Endothelial cell of umbilical vein (primary cell): ENCODE measurements around the gene CEP55. TPM values are rescaled to one million over a fixed set of nuclear protein-coding genes. Genes with fewer than 3 reads are reported as not detected.

Experiments used
- BruUV-seq: library from RNA; stranded (reverse); fragments of 400-500 nt; replicated peaks from 2 replicates; lab custom pipeline; 2021; lab: Mats Ljungman, UMichigan
- CTCF ChIA-PET: fragments of 300-600, 350-600 bp; sonication (Branson Sonifier 250); formaldehyde crosslinking; loops from one replicate; lab custom pipeline; 2021; ENCODE audit warnings: antibody characterized with exemption, inconsistent platforms; lab: Charles Lee
- POLR2A ChIA-PET: fragments of 300-600, 350-600 bp; sonication (Branson Sonifier 250); formaldehyde crosslinking; loops from one replicate; lab custom pipeline; 2021; ENCODE audit warnings: antibody characterized with exemption, inconsistent platforms; lab: Charles Lee
- DNase-seq: peaks from one replicate; pipeline ENCODE4 v3.0.0-alpha.2; 2011; ENCODE audit warnings: low read depth, low spot score
- FAIRE-seq: peaks from 2 replicates; lab custom pipeline; 2011; peaks lifted over from hg19 to GRCh38; lab: Jason Lieb, UNC
- H2AFZ ChIP-seq: 2 replicates; pipeline ENCODE4 v1.6.0; 2012; ENCODE audit warnings: low read depth, low read length, control low read depth, inconsistent platforms
- H3K27ac ChIP-seq: 2 replicates; pipeline ENCODE4 v1.5.1; 2011; ENCODE audit warnings: low read depth, mild to moderate bottlenecking, control low read depth, low read length, moderate library complexity; ENCODE audit not compliant: insufficient read depth
- H3K27me3 ChIP-seq, 2 experiments: 2 replicates each; pipeline versions ENCODE4 v1.6.0 to v1.6.1; 2011; ENCODE audit warnings: low read length in 2 of 2, mixed read lengths in 1 of 2; ENCODE audit not compliant: control insufficient read depth in 2 of 2, insufficient read depth in 2 of 2
- H3K36me3 ChIP-seq, 2 experiments: 2 replicates in 1 of 2; 3 replicates in 1 of 2; pipeline ENCODE4 v1.5.1; 2011; ENCODE audit warnings: low read length in 2 of 2, mild to moderate bottlenecking in 1 of 2, moderate library complexity in 1 of 2; ENCODE audit not compliant: control insufficient read depth in 2 of 2, insufficient read depth in 2 of 2; ENCODE audit errors: extremely low read depth in 1 of 2
- H3K4me1 ChIP-seq: 3 replicates; pipeline ENCODE4 v1.5.1; 2011; ENCODE audit warnings: mild to moderate bottlenecking, low read length; ENCODE audit not compliant: control insufficient read depth, insufficient read depth; ENCODE audit errors: extremely low read depth
- H3K4me2 ChIP-seq: 2 replicates; pipeline ENCODE4 v1.6.1; 2011; ENCODE audit warnings: low read length, control low read depth, mixed read lengths; ENCODE audit not compliant: insufficient read depth
- H3K4me3 ChIP-seq, 3 experiments: fragments of 200-600 bp in 1 of 3; sonication (generic), shearing (Covaris generic) in 1 of 3; replicated peaks in 1 of 3; 2 replicates each; pipeline ENCODE4 v1.5.1; 2011 to 2016; ENCODE audit warnings: control low read depth in 3 of 3, low read length in 3 of 3, mild to moderate bottlenecking in 2 of 3, inconsistent platforms in 1 of 3, low read depth in 1 of 3, moderate library complexity in 1 of 3; ENCODE audit not compliant: insufficient read depth in 1 of 3
- H3K79me2 ChIP-seq: 2 replicates; pipeline ENCODE4 v1.6.0; 2012; ENCODE audit warnings: low read length, inconsistent platforms; ENCODE audit not compliant: control insufficient read depth, insufficient read depth
- H3K9ac ChIP-seq: replicated peaks from 2 replicates; pipeline ENCODE3; 2011; ENCODE audit warnings: low read length, control low read depth; ENCODE audit not compliant: insufficient read depth; ENCODE audit errors: extremely low read depth
- H3K9me1 ChIP-seq: replicated peaks from 3 replicates; pipeline ENCODE4 v1.6.0; 2011; ENCODE audit warnings: mild to moderate bottlenecking, low read length; ENCODE audit not compliant: control insufficient read depth, insufficient read depth; ENCODE audit errors: extremely low read depth
- H3K9me3 ChIP-seq: replicated peaks from 2 replicates; pipeline ENCODE4 v1.5.1; 2012; ENCODE audit warnings: low read length, inconsistent platforms; ENCODE audit not compliant: control insufficient read depth, insufficient read depth
- H4K20me1 ChIP-seq: replicated peaks from 2 replicates; pipeline ENCODE3; 2011; ENCODE audit warnings: mild to moderate bottlenecking, low read length; ENCODE audit not compliant: control insufficient read depth, insufficient read depth; ENCODE audit errors: extremely low read depth
- EZH2 ChIP-seq: IDR thresholded peaks from 2 replicates; pipeline ENCODE4 v1.6.1; 2012; ENCODE audit warnings: borderline replicate concordance, low read depth, mild to moderate bottlenecking, moderate library complexity, low read length, inconsistent platforms; ENCODE audit not compliant: severe bottlenecking
- JUN ChIP-seq: IDR thresholded peaks from 2 replicates; pipeline ENCODE4 v1.6.1; 2011; ENCODE audit warnings: borderline replicate concordance, low read depth; ENCODE audit not compliant: insufficient read length, insufficient read depth
- POLR2AphosphoS5 ChIP-seq: IDR thresholded peaks from 2 replicates; pipeline ENCODE4 v1.6.1; 2012; ENCODE audit warnings: low read depth, mild to moderate bottlenecking, control low read depth, low read length, moderate library complexity; ENCODE audit not compliant: insufficient read depth
- dilution Hi-C: fragments of 300-500 bp; cut with MboI; formaldehyde crosslinking; loops from one replicate; pipeline ENCODE4 v1.15.0; 2019; ENCODE audit warnings: low sequenced_read_pairs; ENCODE audit not compliant: extremely low pct_ligation_motif_present
- intact Hi-C: fragments of 100-400 bp; cut with micrococcal nuclease; formaldehyde crosslinking; loops from one replicate; pipeline ENCODE4 v1.10.0; 2022
- polyA plus RNA-seq, 4 experiments: library from polyadenylated mRNA; depleted of rRNA in 3 of 4; stranded (reverse) in 3 of 4; unstranded in 1 of 4; fragments of >200 nt; gene quantifications; 2 replicates each; pipeline versions ENCODE4 v1.2.1 to v1.2.3, GENCODE V29; 2011 to 2012; ENCODE audit warnings: missing spikeins in 1 of 4
- total RNA-seq: library from RNA; stranded (reverse); gene quantifications from 2 replicates; pipeline ENCODE4 v1.2.3, GENCODE V29; 2021

CEP55 gene
- total and polyA plus RNA-seq, 2 donors (not counting 3 experiments of a cell fraction or from before 2014, with no cell fraction given) = 17.4 to 63.0 TPM

DNA sequence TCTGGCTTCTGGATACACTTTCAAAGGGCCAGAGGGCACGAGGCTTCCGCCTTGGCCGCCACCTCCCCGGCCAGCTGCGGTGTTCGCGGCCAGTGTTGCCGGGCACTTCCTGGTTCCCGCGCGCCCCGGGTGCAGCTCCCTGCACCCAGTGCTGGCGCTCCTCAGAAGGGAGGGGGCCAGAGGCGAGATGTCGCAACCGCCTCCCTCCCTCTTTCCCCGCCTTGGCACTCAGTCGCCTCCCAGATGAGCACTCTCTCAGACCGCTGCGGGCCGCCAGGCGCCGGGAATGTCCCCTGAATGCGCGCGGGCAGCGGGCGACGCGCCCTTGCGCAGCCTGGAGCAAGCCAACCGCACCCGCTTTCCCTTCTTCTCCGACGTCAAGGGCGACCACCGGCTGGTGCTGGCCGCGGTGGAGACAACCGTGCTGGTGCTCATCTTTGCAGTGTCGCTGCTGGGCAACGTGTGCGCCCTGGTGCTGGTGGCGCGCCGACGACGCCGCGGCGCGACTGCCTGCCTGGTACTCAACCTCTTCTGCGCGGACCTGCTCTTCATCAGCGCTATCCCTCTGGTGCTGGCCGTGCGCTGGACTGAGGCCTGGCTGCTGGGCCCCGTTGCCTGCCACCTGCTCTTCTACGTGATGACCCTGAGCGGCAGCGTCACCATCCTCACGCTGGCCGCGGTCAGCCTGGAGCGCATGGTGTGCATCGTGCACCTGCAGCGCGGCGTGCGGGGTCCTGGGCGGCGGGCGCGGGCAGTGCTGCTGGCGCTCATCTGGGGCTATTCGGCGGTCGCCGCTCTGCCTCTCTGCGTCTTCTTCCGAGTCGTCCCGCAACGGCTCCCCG is 70.2 kb downstream of the CEP55 start, which contains the start of gene FFAR4:
TSS of gene FFAR4 (plus strand) at position 231 of the 842 bp plus-strand sequence. CDS start at position 287, 56 bp downstream.
- no peaks in the 10 kb centered on the region for H3K36me3 ChIP-seq
- no peak within 1 kb of the TSS for H3K4me3 ChIP-seq
- H3K4me1 ChIP-seq = no peaks in the 10 kb centered on the region
- no peak for TF ChIP-seq POLR2AphosphoS5
- TF ChIP-seq EZH2 = peak; percentile 79
- H3K9me1 ChIP-seq = no peaks in the 10 kb centered on the region
- no peak within 1 kb of the TSS for H2AFZ ChIP-seq
- CTCF ChIA-PET = interaction anchor here (1.8 kb wide), 1 partner anchor 12 kb away, joined by 12 read pairs; no protein-coding TSS in a partner anchor
- intact Hi-C loops (no loop called here), dilution Hi-C loops (no loop called here)
- DNase-seq (no peak), FAIRE-seq (no peak)
- H3K9me3 ChIP-seq = no peaks in the 10 kb centered on the region
- peak within 1 kb of the TSS; percentile 9 for H3K4me2 ChIP-seq
- BruUV-seq = no TSS peak
- H3K27me3 ChIP-seq = peaks cover 59 to 65% of the 10 kb centered on the region in 2 experiments
- POLR2A ChIA-PET = no interaction called here
- no peak within 1 kb of the TSS for H3K9ac ChIP-seq
- H4K20me1 ChIP-seq = no peaks in the 10 kb centered on the region
- no peaks in the 10 kb centered on the region for H3K79me2 ChIP-seq
- H3K27ac ChIP-seq = no peak within 1 kb of the TSS

DNA sequence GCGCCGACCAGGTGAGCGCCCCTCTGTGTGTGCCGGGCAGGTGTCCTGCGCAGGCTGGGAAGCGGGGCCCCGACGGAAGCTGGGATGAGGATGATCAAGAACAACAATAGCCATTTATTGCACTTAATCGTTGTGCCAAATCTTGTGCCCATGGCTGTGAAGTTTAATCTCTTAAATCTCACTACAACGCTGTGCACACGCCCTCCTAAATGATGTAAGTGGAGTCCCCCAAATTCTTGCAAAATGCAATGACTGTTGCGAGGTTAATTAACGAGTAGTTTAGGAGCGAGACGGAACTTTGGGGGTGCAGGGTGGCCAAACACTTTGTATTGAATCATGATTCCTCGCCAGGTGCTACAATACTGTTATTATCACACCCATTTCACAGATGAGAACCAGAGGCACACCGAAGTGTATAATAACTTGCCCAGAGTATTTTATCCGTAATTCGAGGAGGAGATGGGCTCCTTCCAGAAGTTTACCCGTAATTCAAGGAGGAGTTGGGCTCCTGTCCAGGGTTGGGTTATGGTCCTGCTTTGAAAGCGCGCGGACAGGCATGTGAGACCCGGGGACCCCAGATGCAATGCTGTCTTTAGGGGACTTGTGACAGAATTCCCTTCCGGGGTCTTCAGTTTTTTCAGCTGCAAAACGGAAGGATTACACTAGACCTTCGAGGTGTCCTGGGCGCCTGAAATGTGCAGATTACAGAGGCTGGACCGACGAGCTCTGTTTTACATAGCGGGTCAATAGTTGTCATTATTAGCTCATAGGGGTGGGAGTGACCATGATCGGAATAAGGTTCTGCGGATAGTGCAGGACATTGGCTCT is 71.1 kb downstream of the CEP55 start:
- CTCF ChIA-PET = interaction anchor here (1.9 kb wide), 1 partner anchor 13 kb away, joined by 10 read pairs; no protein-coding TSS in a partner anchor
- DNase-seq = no peak
- H3K4me1 ChIP-seq = no peaks in the 10 kb centered on the region
- H3K9ac ChIP-seq = no peak overlapping the region
- H3K27ac ChIP-seq = no peak overlapping the region
- H3K4me2 ChIP-seq = no peak overlapping the region
- POLR2A ChIA-PET = no interaction called here
- H2AFZ ChIP-seq = no peak overlapping the region
- peaks cover 61 to 62% of the 10 kb centered on the region in 2 experiments for H3K27me3 ChIP-seq
- no peaks in the 10 kb centered on the region for H3K79me2 ChIP-seq
- H3K4me3 ChIP-seq = no peak overlapping the region
- H3K36me3 ChIP-seq = no peaks in the 10 kb centered on the region
- intact Hi-C loops = no loop called here
- dilution Hi-C loops = no loop called here
- no peaks in the 10 kb centered on the region for H3K9me1 ChIP-seq
- BruUV-seq = no TSS peak
- FAIRE-seq = no peak
- TF ChIP-seq EZH2 (peak; percentile 37), JUN (no peak)
- no peaks in the 10 kb centered on the region for H3K9me3 ChIP-seq
- no peaks in the 10 kb centered on the region for H4K20me1 ChIP-seq
